GM12891 (cell line): Measurements from ENCODE around the gene GAPT.

Source experiments
- DNase-seq: peaks from one replicate; pipeline ENCODE4 v3.0.0; 2011; ENCODE audit warnings: low spot score; ENCODE audit not compliant: insufficient read length
- FAIRE-seq: peaks from 2 replicates; lab custom pipeline; 2011; peaks lifted over from hg19 to GRCh38; lab: Jason Lieb, UNC
- PAX5 ChIP-seq: IDR thresholded peaks from 2 replicates; pipeline ENCODE4 v1.6.1; 2011; ENCODE audit warnings: low read length, moderate library complexity, mild to moderate bottlenecking; ENCODE audit not compliant: insufficient read depth, severe bottlenecking
- POLR2A ChIP-seq: IDR thresholded peaks from 2 replicates; pipeline ENCODE4 v1.6.1; 2011; ENCODE audit warnings: low read depth, low read length, control low read depth
- POLR2AphosphoS5 ChIP-seq: IDR thresholded peaks from 2 replicates; pipeline ENCODE4 v1.6.1; 2011; ENCODE audit warnings: low read depth, low read length, control low read depth
- POU2F2 ChIP-seq: IDR thresholded peaks from 2 replicates; pipeline ENCODE4 v1.6.1; 2011; ENCODE audit warnings: low read depth, mild to moderate bottlenecking, control low read depth, low read length, moderate library complexity
- SPI1 ChIP-seq: IDR thresholded peaks from 2 replicates; pipeline ENCODE4 v1.6.1; 2011; ENCODE audit warnings: low read depth, low read length, control low read depth
- TAF1 ChIP-seq: IDR thresholded peaks from 2 replicates; pipeline ENCODE4 v1.6.1; 2011; ENCODE audit warnings: low read depth, low read length, control low read depth

The GAPT gene

GRCh38 chr5:58460732-58461286 is 30.4 kb upstream of the GAPT start:
- FAIRE-seq, result peak; percentile 96

DNA sequence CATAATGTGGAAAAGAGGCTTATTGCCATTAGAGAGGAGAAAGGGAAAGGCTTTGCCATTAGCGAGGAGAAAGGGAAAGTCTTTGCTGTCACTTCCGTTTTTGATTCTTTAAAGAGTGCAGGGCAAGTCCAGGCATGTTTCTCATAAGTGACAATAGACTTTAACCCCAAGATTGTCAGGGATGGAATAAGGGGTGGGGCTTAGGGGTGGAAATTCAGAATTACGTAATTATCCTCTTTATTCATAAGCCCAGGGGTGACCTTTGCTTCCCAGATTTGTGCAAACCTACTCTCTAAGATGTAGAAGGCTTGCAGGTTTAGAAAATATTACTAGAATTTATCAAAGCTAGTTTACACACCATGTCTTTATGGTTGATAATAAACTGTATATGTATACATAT is 29.1 kb upstream of the GAPT start:
- 0 out of 2 replicates have a peak, but pooled peaks have one; percentile 9 for TF ChIP-seq SPI1
- no peak for TF ChIP-seq PAX5
- no peak for TF ChIP-seq POLR2AphosphoS5
- no peak for TF ChIP-seq TAF1
- FAIRE-seq (no peak), DNase-seq (no peak)

More at GRCh38 chr5:58460732-58461286, 30.4 kb upstream of the GAPT start:
- no peak for TF ChIP-seq TAF1
- TF ChIP-seq POU2F2, result no peak
- no peak for TF ChIP-seq POLR2A
- no peak for TF ChIP-seq POLR2AphosphoS5
- TF ChIP-seq SPI1, result no peak
- no peak for TF ChIP-seq PAX5
- DNase-seq, result peak; percentile 67

GRCh38 chr5:58462623-58463230 is 28.5 kb upstream of the GAPT start:
- no peak for DNase-seq
- no peak for FAIRE-seq
- TF ChIP-seq SPI1, result no peak
- no peak for TF ChIP-seq POLR2A

DNA sequence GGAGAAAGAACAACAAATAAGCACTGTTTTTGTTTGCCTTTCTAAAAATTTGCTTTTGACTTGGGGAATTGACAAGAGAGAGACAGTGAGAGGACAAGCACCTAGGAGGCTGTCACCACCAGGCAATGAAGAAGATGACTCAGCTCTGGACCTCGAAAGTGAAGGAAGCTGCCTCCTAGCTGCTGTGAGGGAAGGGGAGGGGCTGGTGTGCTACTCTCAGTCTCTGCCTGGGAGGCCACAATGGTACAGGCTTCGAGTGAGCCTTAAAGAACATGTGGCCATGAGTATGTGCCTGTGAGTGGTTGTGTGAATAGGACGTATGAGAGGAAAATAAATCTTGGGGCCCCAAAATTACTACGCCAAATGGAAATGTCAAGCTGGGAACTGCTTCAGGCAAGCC is 24.3 kb upstream of the GAPT start:
- TF ChIP-seq TAF1, result no peak
- TF ChIP-seq PAX5, result no peak
- TF ChIP-seq SPI1, result no peak
- TF ChIP-seq POU2F2, result no peak
- TF ChIP-seq POLR2A, result no peak
- no peak for TF ChIP-seq POLR2AphosphoS5
- DNase-seq, result no peak
- no peak for FAIRE-seq

GRCh38 chr5:58469896-58470295 is 21.3 kb upstream of the GAPT start:
- DNase-seq (no peak), FAIRE-seq (no peak)
- TF ChIP-seq SPI1 (no peak), TAF1 (no peak), PAX5 (no peak), POU2F2 (no peak), POLR2A (no peak), POLR2AphosphoS5 (no peak)

- TF ChIP-seq POLR2A, result no peak
- TF ChIP-seq TAF1, result no peak
- no peak for TF ChIP-seq PAX5
- no peak for TF ChIP-seq POLR2AphosphoS5
- TF ChIP-seq POU2F2, result no peak
- no peak for TF ChIP-seq SPI1
- no peak for DNase-seq
- FAIRE-seq, result no peak
Measured at GRCh38 chr5:58475404-58475803, 15.8 kb upstream of the GAPT start.

- TF ChIP-seq PAX5 (no peak), POLR2A (no peak), POLR2AphosphoS5 (no peak), POU2F2 (no peak), SPI1 (no peak), TAF1 (no peak)
- FAIRE-seq (no peak), DNase-seq (no peak)
Measured at GRCh38 chr5:58477760-58478376, 13.4 kb upstream of the GAPT start.

DNA sequence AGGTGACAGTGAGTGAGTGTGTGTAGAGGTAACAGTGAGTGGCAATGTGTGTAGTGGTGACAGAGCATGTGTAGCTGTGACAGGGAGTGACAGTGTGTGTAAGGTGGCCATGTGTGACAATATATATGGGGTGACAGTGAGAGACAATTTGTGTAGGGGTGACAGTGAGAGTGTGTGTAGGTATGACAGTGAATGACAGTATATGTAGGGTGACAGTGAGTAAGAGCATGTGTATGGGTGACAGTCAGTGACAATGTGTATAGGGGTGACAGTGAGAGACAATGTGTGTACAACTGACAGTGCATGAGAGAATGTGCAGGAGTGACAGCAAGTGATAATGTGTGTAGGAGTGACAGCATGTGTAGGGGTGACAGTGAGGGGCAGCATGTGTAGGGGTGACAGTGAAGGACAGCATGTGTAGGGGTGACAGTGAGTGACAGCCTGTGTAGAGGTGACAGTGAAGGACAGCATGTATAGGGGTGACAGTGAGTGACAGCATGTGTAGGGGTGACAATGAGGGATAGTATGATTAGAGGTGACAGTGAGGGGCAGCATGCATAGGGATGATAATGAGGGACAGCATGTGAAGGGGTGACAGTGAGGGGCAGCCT is 10.1 kb upstream of the GAPT start:
- DNase-seq, result no peak
- peak; percentile 20 for FAIRE-seq
- TF ChIP-seq PAX5, result no peak
- TF ChIP-seq POLR2AphosphoS5, result no peak
- no peak for TF ChIP-seq POLR2A
- no peak for TF ChIP-seq SPI1
- no peak for TF ChIP-seq TAF1
- TF ChIP-seq POU2F2, result no peak

GRCh38 chr5:58481828-58482227 is 9.4 kb upstream of the GAPT start:
- DNase-seq (no peak), FAIRE-seq (no peak)
- TF ChIP-seq TAF1, result no peak
- TF ChIP-seq SPI1, result no peak

- no peak for FAIRE-seq
- TF ChIP-seq SPI1, result no peak
- no peak for TF ChIP-seq POLR2AphosphoS5
- TF ChIP-seq POLR2A, result no peak
- no peak for TF ChIP-seq PAX5
- TF ChIP-seq POU2F2, result no peak
- TF ChIP-seq TAF1, result no peak
- no peak for DNase-seq
Measured at GRCh38 chr5:58482536-58482935, 8.7 kb upstream of the GAPT start.
